NCI-H2107 (cell line): ENCODE results near the gene SLC34A1.
"Not testable (repeated sequence)": the region's sequence is repeated elsewhere in the genome, so short reads cannot be mapped to it uniquely, and the experiment has no call there.

ENCODE experiments used
- DNase-seq: peaks from one replicate; lab custom pipeline; 2025; lab: John Stamatoyannopoulos, UW

The SLC34A1 gene

GRCh38 chr5:177384134-177384533 lies at the start of gene SLC34A1:
Gene SLC34A1 (plus strand): TSS chr5:177384434. CDS start chr5:177385742, 1,308 bp downstream.
- DNase-seq = no peak

GRCh38 chr5:177334781-177335700 lies 49.2 kb upstream of the SLC34A1 start:
- no peak for DNase-seq

- DNase-seq = no peak
Observed at GRCh38 chr5:177335701-177336065, 48.6 kb upstream of the SLC34A1 start.

GRCh38 chr5:177336112-177336511 lies 48.1 kb upstream of the SLC34A1 start:
- no peak for DNase-seq

- DNase-seq = no peak
Observed at GRCh38 chr5:177336603-177337494, 47.4 kb upstream of the SLC34A1 start.

GRCh38 chr5:177338251-177339106 lies 45.8 kb upstream of the SLC34A1 start:
- DNase-seq = no peak

GRCh38 chr5:177339107-177339638 lies 45.1 kb upstream of the SLC34A1 start:
- DNase-seq = no peak

- not testable (repeated sequence) for DNase-seq
Observed at GRCh38 chr5:177343000-177343399, 41.2 kb upstream of the SLC34A1 start.

- DNase-seq = no peak
Observed at GRCh38 chr5:177343777-177344176, 40.5 kb upstream of the SLC34A1 start.

GRCh38 chr5:177344891-177345290 lies 39.3 kb upstream of the SLC34A1 start:
- DNase-seq = no peak

- DNase-seq = no peak
Observed at GRCh38 chr5:177346820-177347219, 37.4 kb upstream of the SLC34A1 start.

- DNase-seq = no peak
Observed at GRCh38 chr5:177347699-177348098, 36.5 kb upstream of the SLC34A1 start.

GRCh38 chr5:177349362-177349647 lies 34.9 kb upstream of the SLC34A1 start:
- DNase-seq = no peak

- DNase-seq = no peak
Observed at GRCh38 chr5:177349762-177350161, 34.5 kb upstream of the SLC34A1 start.

GRCh38 chr5:177350776-177351391 lies 33.4 kb upstream of the SLC34A1 start:
- no peak for DNase-seq

- peak; percentile 68 for DNase-seq
Observed at GRCh38 chr5:177351392-177352329, 32.6 kb upstream of the SLC34A1 start, which contains the start of gene LMAN2. Gene LMAN2 (minus strand): TSS chr5:177351668. CDS start chr5:177351647, 21 bp downstream.

- DNase-seq = no peak
Observed at GRCh38 chr5:177353093-177353492, 31.1 kb upstream of the SLC34A1 start.

GRCh38 chr5:177354256-177354655 lies 30.0 kb upstream of the SLC34A1 start:
- DNase-seq = no peak

- no peak for DNase-seq
Observed at GRCh38 chr5:177354711-177355110, 29.5 kb upstream of the SLC34A1 start.
